Heart left ventricle (tissue), 16 donors: ENCODE data around the gene SKIC8. TPM values are rescaled to one million over a fixed set of nuclear protein-coding genes. Genes with fewer than 3 reads are reported as not detected.
"Not testable (repeated sequence)": the region's sequence is repeated elsewhere in the genome, so short reads cannot be mapped to it uniquely, and the experiment has no call there.

ENCODE experiments used
- ATAC-seq, 4 donors: fragments of 200-7000 bp; cut with Tn5 transposase; one replicate each; pipeline ENCODE4 v1.9.1; 2020 to 2022; ENCODE audit warnings: moderate library complexity in 4 of 4, mild to moderate bottlenecking in 3 of 4, moderate number of reproducible peaks in 1 of 4
- DNase-seq, 5 donors: peaks; one replicate each; pipeline ENCODE4 v3.0.0-alpha.2; 2020
- H3K27ac ChIP-seq, 12 donors: fragments of 200-600 bp; sonication (generic) in 4 of 12; one replicate each; pipeline versions ENCODE4 v1.5.0 to v1.8.0; 2016 to 2022; ENCODE audit warnings: mild to moderate bottlenecking in 2 of 12
- H3K27me3 ChIP-seq, 9 donors: fragments of 200-600 bp; sonication (generic) in 2 of 9; one replicate each; pipeline versions ENCODE4 v1.5.1 to v1.8.0; 2016 to 2022; ENCODE audit warnings: mild to moderate bottlenecking in 3 of 9
- H3K36me3 ChIP-seq, 9 donors: fragments of 200-600 bp; sonication (generic) in 2 of 9; one replicate each; pipeline versions ENCODE4 v1.5.0 to v1.8.0; 2018 to 2022; ENCODE audit warnings: mild to moderate bottlenecking in 2 of 9
- H3K4me1 ChIP-seq, 12 donors: fragments of 200-600 bp; sonication (generic) in 4 of 12; one replicate each; pipeline versions ENCODE4 v1.5.0 to v1.8.0; 2016 to 2022; ENCODE audit warnings: mild to moderate bottlenecking in 3 of 12
- H3K4me3 ChIP-seq, 12 donors: fragments of 200-600 bp; sonication (generic) in 4 of 12; one replicate each; pipeline versions ENCODE4 v1.5.0 to v1.8.0; 2017 to 2022; ENCODE audit warnings: mild to moderate bottlenecking in 9 of 12, moderate library complexity in 4 of 12
- H3K9me3 ChIP-seq, 12 donors: fragments of 200-600 bp; sonication (generic) in 4 of 12; one replicate each; pipeline versions ENCODE4 v1.5.0 to v1.8.0; 2016 to 2022; ENCODE audit warnings: mild to moderate bottlenecking in 1 of 12
- POLR2A ChIP-seq, 2 donors: fragments of 450-650 bp; IDR thresholded peaks; one replicate each; pipeline ENCODE4 v1.6.1; 2017; ENCODE audit warnings: antibody characterized with exemption in 2 of 2, mild to moderate bottlenecking in 2 of 2, moderate library complexity in 2 of 2
- WGBS, 4 donors: extraction: QIAGEN DNeasy Blood & Tissue Kit in 2 of 4; methylation state at CpG; one replicate each; pipeline versions ENCODE4 v1.1.5 to v1.1.7; 2013 to 2018; 5-methylcytosine and 5-hydroxymethylcytosine counted together
- intact Hi-C, 10 donors: fragments of 100-400 bp; cut with DNase I; formaldehyde crosslinking; loops; one replicate each; pipeline versions ENCODE4 v1.11.1 to v1.14.2; 2022
- polyA plus RNA-seq, 2 donors: library from polyadenylated mRNA; stranded (reverse); fragments of 200-250 nt; gene quantifications; one replicate each; pipeline ENCODE4 v1.2.3, GENCODE V29; 2013
- total RNA-seq, 9 donors: library from RNA; depleted of rRNA in 2 of 9; stranded (reverse); fragments of >200 nt in 2 of 9; fragmentation: NEBNext Ultra II Directional in 3 of 9; extraction: Animal tissue kit (Norgen Biotek cat#: 25700) in 3 of 9; gene quantifications; one replicate each; pipeline versions ENCODE4 v1.1.0 to v1.2.4, GENCODE V29; 2016 to 2023
- TF ChIP-seq, protein P1 (sequence below), 12 donors: fragments of 200-600 bp; sonication (generic) in 4 of 12; IDR thresholded peaks; one replicate each; pipeline versions ENCODE4 v1.5.0 to v1.8.0; 2018 to 2022; ENCODE audit warnings: antibody characterized with exemption in 12 of 12, mild to moderate bottlenecking in 5 of 12
- donor health status: ischemic (EF 13 %, LVEDD 7.1; RV severe dilation, severe dysfunction).
- donor health status: healthy with polysubstance abuse.
- donor health status: DM: no; HTN: yes; CAD: no.
- donor health status: DM: no; HTN: no; CAD: no.
- donor health status: ischemic (EF 25% LVEDD 6.9; RV normal size, moderate dysfunction).
- donor health status: ischemic (EF 25% LVEDD 5.7; RV mildly dilated, moderate dysfunction).
- donor health status: healthy.
- donor health status: DM: yes; HTN: yes; CAD: no.
- donor health status: ischemic (EF 35%, LVEDD 5.7; RV mildly dilated, moderate dysfunction).
- donor health status: nonischemic (EF 11% LVEDD 7.7; RV severe dilation, severe dysfunction).
- donor health status: DM: yes; HTN: yes; CAD: no.
- donor health status: PGD.
- donor health status: ischemic (EF 29% LVEDD 5.4; RV normal size, mild dysfunction).
- donor health status: nonischemic (EF 23%, LVEDD 6.1; RV moderate dilation, normal function).

Gene SKIC8
- total and polyA plus RNA-seq, 11 donors, result 20.8 to 50.2 (median 28.2) TPM

DNA sequence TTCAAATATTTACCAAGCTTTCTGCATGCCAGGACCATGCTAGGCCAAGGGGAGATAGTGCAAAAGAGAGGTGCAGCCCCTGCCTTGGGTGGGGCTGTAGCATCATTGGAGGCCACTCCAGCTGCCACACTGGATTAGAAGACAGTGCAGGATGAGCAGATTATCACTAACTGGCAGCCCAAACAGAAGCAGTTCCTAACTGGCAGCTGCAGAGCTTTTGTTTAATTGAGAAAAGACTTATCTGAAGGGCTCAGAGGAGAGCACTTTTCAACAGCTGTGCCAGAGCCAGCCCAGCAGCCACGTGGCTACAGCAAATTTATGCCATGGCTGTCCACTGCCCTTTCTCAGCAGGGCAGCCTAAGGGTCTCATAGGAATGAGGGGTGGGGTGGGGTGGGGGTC, 51.5 kb downstream of the SKIC8 start:
- 77 to 100% (median 79%) methylated on average over 1 of the region's 1 CpG for WGBS, 4 donors
- Histone ChIP-seq H3K36me3 (no peaks in the 10 kb centered on the region), H3K4me3 (no peak overlapping the region), H3K9me3 (no peaks in the 10 kb centered on the region), H3K27me3 (no peaks in the 10 kb centered on the region), H3K27ac (no peak overlapping the region), H3K4me1 (peaks cover 0 to 11% (median 3%) of the 10 kb centered on the region in 12 donors)
- ATAC-seq (no peak), DNase-seq (no peak)
- intact Hi-C loops, result no loop called here
- TF ChIP-seq, protein P1, sequence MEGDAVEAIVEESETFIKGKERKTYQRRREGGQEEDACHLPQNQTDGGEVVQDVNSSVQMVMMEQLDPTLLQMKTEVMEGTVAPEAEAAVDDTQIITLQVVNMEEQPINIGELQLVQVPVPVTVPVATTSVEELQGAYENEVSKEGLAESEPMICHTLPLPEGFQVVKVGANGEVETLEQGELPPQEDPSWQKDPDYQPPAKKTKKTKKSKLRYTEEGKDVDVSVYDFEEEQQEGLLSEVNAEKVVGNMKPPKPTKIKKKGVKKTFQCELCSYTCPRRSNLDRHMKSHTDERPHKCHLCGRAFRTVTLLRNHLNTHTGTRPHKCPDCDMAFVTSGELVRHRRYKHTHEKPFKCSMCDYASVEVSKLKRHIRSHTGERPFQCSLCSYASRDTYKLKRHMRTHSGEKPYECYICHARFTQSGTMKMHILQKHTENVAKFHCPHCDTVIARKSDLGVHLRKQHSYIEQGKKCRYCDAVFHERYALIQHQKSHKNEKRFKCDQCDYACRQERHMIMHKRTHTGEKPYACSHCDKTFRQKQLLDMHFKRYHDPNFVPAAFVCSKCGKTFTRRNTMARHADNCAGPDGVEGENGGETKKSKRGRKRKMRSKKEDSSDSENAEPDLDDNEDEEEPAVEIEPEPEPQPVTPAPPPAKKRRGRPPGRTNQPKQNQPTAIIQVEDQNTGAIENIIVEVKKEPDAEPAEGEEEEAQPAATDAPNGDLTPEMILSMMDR (IDR thresholded peaks at IDR 0.05), result no peak
- no peak for TF ChIP-seq POLR2A (IDR thresholded peaks at IDR 0.05)

DNA sequence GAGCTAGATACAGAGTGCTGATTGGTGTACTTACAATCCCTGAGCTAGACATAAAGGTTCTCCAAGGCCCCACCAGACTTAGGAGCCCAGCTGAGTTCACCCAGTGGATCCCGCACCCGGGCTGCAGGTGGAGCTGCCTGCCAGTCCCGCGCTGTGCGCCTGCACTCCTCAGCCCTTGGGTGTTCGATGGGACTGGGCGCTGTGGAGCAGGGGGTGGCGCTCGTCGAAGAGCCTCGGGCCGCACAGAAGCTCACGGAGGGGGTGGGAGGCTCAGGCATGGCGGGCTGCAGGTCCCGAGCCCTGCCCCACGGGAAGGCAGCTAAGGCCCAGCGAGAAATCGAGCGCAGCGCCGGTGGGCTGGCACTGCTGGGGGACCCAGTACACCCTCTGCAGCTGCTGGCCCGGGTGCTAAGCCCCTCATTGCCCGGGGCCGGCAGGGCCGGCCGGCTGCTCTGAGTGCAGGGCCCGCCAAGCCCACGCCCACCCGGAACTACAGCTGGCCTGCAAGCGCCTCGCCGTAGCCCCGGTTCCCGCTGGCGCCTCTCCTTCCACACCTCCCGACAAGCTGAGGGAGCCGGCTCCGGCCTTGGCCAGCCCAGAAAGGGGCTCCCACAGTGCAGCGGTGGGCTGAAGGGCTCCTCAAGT, 53.3 kb downstream of the SKIC8 start:
- 96 to 98% (median 97%) methylated on average over 22 to 39 of the region's 39 CpGs for WGBS, 4 donors
- H3K27me3 ChIP-seq, ATAC-seq, H3K4me3 ChIP-seq, DNase-seq, intact Hi-C loops, H3K27ac ChIP-seq, H3K36me3 ChIP-seq, H3K9me3 ChIP-seq: not testable (repeated sequence)
- H3K4me1 ChIP-seq, result peaks cover 0 to 11% (median 3%) of the 10 kb centered on the region in 12 donors

DNA sequence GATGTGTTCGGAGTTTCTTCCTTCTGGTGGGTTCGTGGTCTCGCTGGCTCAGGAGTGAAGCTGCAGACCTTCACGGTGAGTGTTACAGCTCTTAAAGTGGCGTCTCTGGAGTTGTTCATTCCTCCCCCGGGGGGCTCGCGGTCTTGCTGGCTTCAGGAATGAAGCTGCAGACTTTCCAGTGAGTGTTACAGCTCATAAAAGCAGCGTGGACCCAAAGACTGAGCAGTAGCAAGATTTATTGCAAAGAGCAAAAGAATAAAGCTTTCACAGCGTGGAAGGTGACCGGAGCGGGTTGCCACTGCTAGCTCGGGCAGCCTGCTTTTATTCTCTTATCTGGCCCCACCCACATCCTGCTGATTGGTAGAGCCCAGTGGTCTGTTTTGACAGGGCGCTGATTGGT, 54.0 kb downstream of the SKIC8 start:
- ATAC-seq, H3K9me3 ChIP-seq, H3K36me3 ChIP-seq, intact Hi-C loops, H3K27me3 ChIP-seq, H3K27ac ChIP-seq, H3K4me3 ChIP-seq, DNase-seq: not testable (repeated sequence)
- WGBS, 4 donors, result 83 to 88% (median 85%) methylated on average over 14 of the region's 14 CpGs
- peaks cover 0 to 14% (median 3%) of the 10 kb centered on the region in 12 donors for H3K4me1 ChIP-seq

DNA sequence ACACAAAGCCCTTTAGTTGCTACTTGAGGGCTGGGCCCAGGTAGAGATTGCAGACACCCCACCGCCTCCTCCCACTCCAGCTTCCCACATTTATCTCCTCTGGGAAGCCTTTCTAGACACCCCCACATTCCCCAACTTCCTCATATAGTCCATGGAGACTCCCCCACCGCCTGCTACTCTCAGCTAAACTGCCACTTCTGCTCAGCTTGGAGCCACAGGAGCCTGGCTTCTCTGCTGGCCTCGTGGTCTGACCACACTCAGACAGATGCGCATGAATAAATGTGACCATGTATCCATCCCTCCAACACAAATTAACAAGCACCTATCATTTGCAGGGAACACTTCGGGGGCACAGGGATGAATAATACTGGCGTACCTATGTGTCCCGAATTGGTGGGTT, 54.5 kb downstream of the SKIC8 start:
- ATAC-seq (no peak), DNase-seq (no peak)
- intact Hi-C loops, result loop anchor here (5.0 kb wide), 5 partner anchors 48 to 288 kb away; partner anchors contain the start of gene CIB2 (in 8 of the 10)
- no peak overlapping the region for H3K4me3 ChIP-seq
- 62 to 79% (median 63%) methylated on average over 7 of the region's 7 CpGs for WGBS, 4 donors
- TF ChIP-seq POLR2A (IDR thresholded peaks at IDR 0.05), result no peak
- TF ChIP-seq, protein P1 (IDR thresholded peaks at IDR 0.05), result no peak
- no peak overlapping the region for H3K27ac ChIP-seq
- H3K27me3 ChIP-seq, result no peaks in the 10 kb centered on the region
- no peaks in the 10 kb centered on the region for H3K36me3 ChIP-seq
- H3K9me3 ChIP-seq, result no peaks in the 10 kb centered on the region
- H3K4me1 ChIP-seq, result peaks cover 0 to 14% (median 3%) of the 10 kb centered on the region in 12 donors

DNA sequence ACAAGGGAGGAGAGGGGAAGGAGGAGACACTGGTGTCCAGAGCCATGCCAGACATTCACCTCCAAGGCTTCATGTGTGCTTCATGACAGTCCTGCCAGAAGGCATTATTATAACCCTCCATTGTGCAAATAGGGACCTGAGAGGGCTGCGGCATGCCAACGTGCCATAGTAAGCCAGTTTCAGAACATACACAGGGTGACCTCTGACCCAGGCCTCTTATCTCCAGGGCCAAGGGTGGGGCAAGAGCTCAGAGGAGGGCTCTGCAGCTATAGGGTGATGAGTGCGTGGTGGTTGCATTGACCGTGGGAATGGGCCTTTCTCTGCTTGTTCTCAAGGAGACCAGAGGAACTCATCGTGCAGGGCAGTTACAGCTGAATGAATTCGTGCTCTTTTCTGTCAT, 55.3 kb downstream of the SKIC8 start:
- ATAC-seq, result no peak
- Histone ChIP-seq H3K27ac (no peak overlapping the region), H3K4me1 (peaks cover 0 to 14% (median 3%) of the 10 kb centered on the region in 12 donors), H3K27me3 (no peaks in the 10 kb centered on the region), H3K36me3 (no peaks in the 10 kb centered on the region), H3K4me3 (no peak overlapping the region), H3K9me3 (no peaks in the 10 kb centered on the region)
- TF ChIP-seq, protein P1 (IDR thresholded peaks at IDR 0.05), result no peak
- no peak for TF ChIP-seq POLR2A (IDR thresholded peaks at IDR 0.05)
- 81 to 88% (median 88%) methylated on average over 5 to 6 of the region's 6 CpGs for WGBS, 4 donors
- DNase-seq, result no peak
- intact Hi-C loops, result loop anchor here (5.0 kb wide), 5 partner anchors 47 to 287 kb away; partner anchors contain the start of gene CIB2 (in 8 of the 10)
